Adrenal gland (tissue), 5 donors: ENCODE results near the gene PRKRIP1.

Experiments
- POLR2A ChIP-seq, 2 donors: fragments of 450-650 bp; IDR thresholded peaks; one replicate each; pipeline ENCODE4 v1.6.1; 2017; ENCODE audit warnings: antibody characterized with exemption in 2 of 2, mild to moderate bottlenecking in 2 of 2, moderate library complexity in 1 of 2
- TF ChIP-seq, protein P1 (sequence below), 6 experiments: fragments of 450-650 bp in 4 of 6; fragments of 200-600 bp in 2 of 6; sonication (generic) in 1 of 6; IDR thresholded peaks; 1 replicate in 5 of 6; 2 replicates in 1 of 6; pipeline versions ENCODE4 v1.5.1 to v1.8.0; 2016 to 2021; ENCODE audit warnings: antibody characterized with exemption in 6 of 6, mild to moderate bottlenecking in 2 of 6, moderate library complexity in 1 of 6
- donor health status: DM: no; HTN: no; CAD: no.

DNA sequence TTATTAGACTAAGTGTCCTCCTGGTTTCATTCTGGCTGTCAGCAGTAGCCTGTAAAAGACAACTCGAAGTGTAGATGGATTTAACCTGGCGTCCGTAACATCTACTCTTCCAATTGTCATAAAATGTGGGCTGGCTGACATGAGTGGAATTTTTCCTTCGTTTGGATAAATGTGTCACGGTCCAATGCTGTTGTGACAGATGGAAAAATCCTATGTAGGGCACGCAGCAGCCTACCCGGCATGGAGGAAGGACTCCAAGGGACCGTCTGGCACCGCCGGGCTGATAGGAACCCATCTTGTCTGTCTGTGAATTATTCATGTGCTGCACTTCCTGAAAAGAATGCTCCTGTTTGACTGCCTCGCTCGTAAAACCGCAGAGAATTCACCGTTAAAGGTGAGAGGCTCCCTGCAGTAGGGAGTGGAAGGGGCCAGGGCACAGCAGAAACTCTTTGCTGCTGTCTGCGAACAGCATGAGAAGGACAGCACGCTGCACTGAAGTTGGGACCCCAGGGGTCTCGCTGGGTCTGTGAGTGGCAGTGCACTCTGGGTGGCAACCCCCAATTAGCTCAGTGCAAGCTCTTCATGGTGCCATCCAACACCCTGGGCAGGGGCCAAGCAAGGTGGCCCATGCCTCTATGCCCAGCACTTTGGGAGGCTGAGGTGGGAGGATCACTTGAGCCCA is 35.6 kb downstream of the PRKRIP1 start:
- TF ChIP-seq POLR2A (IDR thresholded peaks at IDR 0.05) = no peak
- TF ChIP-seq, protein P1, sequence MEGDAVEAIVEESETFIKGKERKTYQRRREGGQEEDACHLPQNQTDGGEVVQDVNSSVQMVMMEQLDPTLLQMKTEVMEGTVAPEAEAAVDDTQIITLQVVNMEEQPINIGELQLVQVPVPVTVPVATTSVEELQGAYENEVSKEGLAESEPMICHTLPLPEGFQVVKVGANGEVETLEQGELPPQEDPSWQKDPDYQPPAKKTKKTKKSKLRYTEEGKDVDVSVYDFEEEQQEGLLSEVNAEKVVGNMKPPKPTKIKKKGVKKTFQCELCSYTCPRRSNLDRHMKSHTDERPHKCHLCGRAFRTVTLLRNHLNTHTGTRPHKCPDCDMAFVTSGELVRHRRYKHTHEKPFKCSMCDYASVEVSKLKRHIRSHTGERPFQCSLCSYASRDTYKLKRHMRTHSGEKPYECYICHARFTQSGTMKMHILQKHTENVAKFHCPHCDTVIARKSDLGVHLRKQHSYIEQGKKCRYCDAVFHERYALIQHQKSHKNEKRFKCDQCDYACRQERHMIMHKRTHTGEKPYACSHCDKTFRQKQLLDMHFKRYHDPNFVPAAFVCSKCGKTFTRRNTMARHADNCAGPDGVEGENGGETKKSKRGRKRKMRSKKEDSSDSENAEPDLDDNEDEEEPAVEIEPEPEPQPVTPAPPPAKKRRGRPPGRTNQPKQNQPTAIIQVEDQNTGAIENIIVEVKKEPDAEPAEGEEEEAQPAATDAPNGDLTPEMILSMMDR (IDR thresholded peaks at IDR 0.05) = no peak
